ENCODE results near the gene KCNT1.
A peak's percentile ranks its signal among the peaks of the same experiment; 100 is the strongest.

Gene KCNT1

DNA sequence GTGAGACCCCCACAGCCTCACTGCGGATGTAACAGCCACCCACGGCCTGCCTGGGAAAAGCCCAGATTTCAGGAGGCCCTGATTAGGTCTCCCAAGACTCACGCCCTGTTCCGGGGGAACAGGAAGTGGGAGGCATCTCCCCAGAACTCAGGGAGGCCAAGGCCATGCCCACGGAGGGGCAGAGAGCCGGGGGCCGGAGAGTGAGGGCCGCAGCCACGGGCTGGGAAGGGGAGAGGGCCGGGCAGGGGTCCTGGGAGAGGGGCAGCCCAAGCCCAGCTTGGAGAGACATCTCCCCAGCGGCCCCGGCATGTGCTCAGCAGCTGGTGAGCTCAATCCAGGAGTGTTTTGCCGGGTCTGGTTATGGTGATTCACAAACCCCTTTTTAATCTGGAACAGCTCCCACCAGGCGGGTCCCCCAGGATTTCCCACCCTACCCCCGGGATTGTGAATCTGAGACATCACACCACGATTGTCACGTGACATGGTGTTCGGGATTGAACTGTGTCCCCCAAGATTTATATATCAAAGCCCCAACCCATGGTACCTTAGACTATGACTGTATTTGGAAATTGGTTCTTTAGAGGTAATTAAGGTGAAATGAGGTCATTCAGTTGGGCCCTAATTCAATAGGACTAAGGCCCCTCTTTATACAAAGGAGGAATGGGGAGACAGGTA is 26.6 kb downstream of the KCNT1 start:
- DNase-seq: no peak

DNA sequence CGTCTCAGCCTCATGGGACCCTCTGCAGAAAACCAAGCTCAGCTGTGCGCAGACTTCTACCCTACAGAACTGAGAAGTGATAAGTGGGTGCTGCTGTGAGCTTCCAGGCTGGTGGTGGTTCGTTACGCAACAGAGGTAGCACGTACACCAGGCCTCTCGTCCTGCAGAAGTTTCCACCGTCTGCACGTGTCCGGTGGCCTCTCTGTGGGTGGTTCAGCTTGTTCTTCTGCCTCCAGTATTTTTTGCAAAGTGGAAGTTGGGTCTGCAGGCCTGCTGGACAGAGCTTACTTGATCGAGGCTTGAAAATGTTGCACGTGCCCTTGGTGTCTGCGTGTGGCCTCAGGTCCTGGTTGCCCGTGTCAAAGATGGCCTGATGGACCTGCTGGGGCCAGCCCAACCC is 27.5 kb downstream of the KCNT1 start:
- DNase-seq: no peak

GRCh38 chr9:135731454-135731853 is 29.5 kb downstream of the KCNT1 start:
- no peak for DNase-seq

- no peak for DNase-seq
Observed at GRCh38 chr9:135732569-135733257, 30.7 kb downstream of the KCNT1 start.

DNA sequence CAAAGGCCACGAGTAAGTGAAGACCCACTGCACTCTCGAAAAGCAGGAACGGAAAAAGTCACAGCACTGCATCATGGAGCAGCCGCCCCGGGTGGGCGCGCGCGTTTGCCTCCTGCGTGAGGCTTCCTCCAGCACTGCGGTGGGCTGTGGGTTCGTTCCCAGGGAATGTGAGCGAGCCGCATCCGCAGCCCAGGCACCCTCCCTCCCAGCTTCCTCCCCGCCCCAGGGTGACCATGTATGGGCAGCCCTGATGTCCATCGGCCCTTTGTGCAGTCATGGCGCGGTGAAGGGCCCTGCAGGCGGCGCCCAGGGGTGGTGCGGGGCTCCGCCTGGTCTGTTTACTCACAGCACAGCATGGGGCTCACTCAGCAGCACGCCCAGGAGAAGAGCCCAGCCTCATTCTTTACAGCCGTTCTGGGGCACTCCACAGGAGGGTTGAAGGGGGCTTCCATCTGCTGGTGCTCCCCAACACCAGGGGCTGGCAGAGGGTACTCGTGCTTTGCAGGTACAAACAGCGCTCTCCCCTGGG is 32.7 kb downstream of the KCNT1 start:
- DNase-seq: no peak

- peak; percentile 40 for DNase-seq
Observed at GRCh38 chr9:135736272-135736978, 34.4 kb downstream of the KCNT1 start.

- no peak for DNase-seq
Observed at GRCh38 chr9:135736979-135737839, 35.2 kb downstream of the KCNT1 start.

DNA sequence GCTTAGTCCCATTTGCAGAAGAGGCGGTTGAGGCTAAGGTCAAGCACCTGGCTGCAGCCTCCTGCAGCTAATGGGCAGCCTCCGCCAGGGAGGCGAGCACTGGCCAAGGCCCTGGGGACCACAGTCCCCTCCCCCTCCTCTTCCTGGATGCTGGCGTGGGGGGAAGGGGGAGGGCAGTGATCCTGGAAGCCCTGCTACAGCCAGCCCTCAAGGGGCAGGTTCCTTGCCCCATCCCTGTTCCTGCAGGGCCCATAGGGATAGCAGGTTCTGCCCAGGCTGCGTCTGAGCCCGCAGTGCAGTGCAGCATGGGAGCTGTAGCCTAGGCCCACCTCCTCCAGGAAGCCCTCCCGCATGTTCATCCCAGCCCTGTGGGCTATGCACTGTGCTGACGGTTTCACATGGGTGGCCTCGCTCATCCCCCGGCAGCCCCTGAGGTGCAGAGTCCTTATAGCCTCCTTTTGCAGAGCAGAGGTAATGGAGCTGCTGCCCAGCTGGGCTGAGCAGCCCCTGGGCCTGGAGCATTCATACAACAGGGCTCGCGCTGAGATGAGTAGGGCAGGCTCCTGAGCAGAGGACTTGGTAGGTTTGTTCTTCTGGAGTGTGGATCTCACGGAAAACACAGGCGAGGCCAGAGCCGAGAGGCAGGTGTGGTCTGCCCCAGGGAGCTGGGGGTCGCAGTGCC is 36.0 kb downstream of the KCNT1 start:
- DNase-seq: no peak

DNA sequence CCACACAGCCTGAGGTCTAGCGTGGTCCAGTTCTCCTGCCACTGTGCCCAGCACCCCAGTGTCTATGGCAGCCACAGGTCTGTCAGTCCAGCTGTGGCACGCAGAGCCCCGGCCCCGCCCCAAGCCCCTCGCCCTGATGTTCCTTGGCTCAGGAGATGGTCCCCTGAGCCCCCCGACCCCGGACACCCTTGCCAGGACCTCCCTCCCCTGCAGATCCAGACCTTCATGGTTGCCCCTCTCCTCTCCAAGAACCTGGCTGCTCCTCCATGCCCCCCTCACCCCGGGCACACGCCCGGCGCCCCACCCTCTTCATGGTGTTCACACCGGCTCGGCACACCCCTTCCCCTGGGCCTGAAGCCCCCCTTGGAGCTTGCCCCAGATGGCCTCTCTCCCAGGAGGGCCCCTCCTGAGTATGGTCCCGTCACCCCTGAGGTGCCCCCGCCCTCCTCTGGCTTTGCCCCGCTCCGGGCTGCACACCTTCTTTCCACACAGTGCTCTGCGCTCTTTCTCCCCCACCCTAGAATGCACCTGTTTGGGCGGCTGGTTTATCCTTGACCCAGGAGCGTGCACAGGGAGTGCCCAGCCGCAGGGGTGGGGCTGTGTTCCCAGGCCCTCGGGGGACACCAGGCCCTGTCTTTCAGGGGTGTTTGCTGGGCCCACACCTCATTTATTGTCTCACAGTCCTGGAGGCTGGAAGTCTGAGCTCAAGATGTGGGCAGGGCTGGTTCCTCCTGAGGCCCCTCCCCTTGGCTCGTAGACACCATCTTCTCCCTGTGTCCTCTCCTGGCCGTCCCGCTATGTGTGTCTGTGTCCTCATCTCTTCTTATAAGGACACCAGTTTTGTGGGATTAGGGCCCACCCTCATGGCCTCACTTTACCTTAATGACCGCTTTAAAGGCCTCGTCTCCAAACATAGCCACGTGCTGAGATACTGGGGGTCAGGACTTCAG is 37.6 kb downstream of the KCNT1 start:
- no peak for DNase-seq

GRCh38 chr9:135741276-135742219 is 39.6 kb downstream of the KCNT1 start:
- DNase-seq: no peak

DNA sequence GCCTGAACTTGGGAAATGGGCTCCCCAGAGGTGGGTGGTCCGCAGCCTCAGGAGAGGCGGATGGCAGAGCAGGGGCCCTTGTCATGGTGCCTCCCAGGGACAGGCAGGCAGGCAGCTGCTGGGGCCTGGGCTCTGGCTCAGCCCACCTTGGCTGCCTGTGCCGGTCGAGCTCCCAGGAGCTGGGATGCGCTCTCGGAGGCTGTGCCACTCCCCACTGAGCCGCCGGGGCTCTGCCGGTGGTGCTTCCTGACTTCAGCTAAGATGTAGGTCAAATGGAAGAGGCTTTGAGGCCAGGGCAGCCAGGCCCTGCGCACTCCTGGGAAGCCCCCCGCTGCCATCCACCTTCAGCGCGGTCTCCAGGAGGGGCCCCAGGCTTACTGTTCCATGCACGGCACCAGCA is 41.0 kb downstream of the KCNT1 start:
- DNase-seq: no peak

DNA sequence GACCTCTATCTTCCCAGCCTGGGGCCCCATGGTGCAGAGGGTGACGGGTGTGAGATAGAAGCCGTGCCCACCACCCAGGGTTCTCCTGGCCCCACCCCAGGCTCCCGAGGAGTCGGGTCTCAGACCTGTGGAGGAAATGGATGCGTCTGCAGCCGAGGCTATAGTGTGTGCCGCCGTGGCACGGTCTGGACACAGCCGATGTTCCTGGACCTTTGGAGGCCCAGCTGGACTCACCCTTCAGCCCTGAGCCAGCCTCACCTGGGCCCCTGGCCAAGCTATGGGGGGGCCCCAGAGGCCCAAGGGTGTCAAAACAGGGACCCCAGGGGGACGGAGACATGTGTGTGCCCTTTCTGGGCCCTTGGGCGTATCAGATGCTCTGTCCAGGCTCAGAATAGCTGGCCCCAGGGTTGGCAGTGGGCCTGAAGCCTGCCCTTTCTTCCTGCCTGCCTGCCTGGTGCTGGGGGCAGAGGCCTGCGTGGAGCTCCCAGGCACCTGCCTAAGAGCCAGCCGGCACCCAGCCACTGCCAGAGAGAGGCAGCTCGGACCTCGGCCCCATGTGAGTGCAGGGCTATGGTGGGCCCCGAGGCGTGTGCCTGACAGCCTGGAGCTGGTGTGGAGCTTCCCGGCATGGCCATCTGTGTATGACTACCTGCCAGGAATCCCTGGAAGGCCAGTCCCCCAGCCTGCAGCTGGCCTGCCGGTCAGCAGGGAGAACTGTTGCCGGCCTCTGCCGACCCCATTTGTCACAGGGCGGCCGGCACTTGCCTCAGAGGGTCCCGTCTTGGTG is 41.8 kb downstream of the KCNT1 start:
- DNase-seq: no peak

DNA sequence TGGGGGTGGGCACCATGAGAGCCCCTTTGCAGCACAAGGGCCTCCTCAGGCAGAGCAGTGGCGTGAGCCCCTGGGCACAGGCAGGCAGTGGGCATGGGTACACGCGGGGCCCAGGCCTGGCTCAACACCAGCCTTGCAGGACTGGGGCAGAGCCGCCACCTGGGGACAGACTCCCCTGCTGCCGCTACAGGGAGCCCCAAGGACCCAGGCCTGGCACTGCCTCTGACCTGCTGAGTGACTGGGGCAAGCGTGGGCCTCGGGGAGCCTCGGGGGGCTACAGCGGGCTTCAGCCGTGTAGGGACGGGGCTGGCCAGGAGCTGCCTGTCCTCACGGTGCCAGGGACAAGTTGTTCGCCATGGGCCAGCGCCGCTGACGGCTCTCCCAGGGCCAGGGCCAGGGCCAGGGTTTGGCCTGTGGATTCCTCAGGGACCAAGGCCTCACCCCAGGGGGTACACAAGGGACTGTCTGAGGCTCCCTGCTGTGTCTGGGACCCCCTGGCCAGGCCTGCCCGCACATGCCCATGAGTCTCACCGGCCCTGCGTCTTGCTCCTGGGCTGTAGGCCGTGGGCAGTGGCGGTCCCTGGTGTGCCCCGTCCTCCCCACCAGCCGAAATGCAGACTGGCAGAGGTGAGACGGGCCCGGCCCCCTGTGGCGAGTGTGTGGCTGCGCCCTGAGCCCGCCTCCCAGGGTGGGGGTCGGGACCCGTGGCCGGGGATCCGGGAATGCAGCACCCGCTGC is 42.5 kb downstream of the KCNT1 start:
- DNase-seq: no peak

DNA sequence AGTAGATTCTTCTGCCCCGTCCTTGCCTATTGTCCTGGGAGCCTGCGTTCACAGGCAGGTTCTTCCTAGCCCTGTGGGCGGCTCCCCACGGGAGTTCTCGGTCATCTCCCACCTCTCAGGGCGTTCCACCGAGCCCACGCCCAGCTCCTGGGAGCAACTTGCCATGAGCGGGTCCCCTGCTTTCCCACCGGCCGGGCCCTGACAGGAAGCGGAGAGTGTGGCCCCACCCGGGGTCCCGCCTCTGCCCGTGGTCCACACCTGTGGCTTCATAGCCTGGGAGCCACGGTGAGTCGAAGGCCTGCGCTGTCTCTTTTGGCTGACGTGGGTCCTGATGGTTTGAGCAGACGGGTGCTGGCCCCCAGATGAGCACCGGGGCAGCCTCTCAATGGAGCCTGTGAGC is 43.2 kb downstream of the KCNT1 start:
- no peak for DNase-seq

DNA sequence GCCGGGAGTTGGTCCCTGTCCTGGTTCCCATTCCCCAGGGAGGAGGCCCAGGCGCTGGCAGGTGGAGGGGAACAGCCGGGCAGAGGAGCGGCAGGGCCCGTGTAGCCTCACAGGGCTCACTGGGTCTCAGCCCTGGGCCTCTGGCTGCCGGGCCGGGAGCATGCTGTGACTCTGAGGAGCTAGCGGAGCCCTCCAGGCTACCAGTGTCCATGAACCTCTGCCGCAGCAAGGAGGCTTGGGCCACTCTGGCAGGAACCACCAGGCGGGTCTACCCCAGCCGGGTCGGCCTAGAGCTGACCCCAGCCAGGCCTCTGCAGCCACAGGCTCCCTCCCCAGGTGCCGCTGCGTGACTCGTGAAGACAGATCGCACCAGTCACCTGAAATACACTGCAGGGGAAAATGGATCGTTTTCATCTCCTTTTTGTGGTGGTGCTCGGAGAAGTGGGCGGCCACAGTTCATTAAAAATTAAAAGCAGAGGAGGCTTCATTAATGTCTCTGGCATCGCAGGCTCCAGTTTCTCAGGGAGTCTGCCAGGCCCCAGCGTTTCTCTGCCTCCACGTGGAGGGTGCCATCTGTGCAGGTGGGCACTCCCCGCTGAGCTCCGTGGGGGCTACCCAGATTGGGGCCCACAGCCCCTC is 43.8 kb downstream of the KCNT1 start:
- peak; percentile 27 for DNase-seq

DNA sequence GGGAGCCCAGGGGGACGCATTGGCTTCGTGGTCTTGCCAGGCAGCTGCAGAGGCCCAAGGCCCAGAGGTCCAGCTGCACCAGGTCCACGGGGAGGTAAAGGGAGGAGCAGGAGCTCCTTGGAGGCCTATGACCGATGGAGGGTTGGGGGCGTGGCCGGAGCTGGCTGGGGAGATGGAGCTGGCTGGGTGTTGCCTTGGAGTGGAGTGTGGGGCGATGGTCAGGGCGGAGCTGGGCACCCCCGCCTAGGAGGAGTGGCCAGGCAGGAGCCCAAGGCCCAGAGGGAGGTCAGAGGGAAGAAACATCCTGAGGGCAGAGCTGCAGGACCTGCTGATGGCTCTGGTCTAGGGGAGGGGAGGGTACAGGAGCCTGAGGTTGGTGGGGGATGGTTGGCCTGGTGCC is 44.6 kb downstream of the KCNT1 start:
- no peak for DNase-seq

DNA sequence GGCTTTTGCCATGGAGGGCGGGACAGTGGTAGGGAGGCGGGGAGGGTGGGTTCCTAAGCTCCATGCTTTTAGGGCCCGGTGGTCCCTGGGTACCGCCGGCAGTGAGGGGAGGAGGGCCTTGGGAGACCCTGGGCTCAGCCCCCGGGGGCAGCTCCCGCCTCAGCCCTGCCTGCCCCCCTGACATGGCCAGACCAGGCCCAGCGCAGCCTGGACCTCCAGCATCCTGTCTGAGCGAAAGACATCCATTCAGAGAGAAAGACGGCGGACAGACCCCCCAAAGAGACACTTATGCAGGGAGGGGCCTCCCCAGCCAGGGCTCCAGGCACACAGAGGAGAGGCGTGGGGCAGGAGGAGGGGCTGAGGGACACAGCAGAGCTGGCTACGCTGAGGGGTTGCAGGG is 45.3 kb downstream of the KCNT1 start:
- DNase-seq: no peak

- DNase-seq: no peak
Observed at GRCh38 chr9:135748676-135749075, 46.7 kb downstream of the KCNT1 start.

Measured in DMS79 treated with DMSO at 0.1 percent for 48 hours (cell line).